Liver (tissue), 9 donors: ENCODE data around the gene CROT. TPM values are rescaled to one million over a fixed set of nuclear protein-coding genes. Genes with fewer than 3 reads are reported as not detected.
A peak's percentile ranks its signal among the peaks of the same experiment; 100 is the strongest.

ENCODE experiments used
- DNase-seq: peaks from one replicate; pipeline ENCODE4 v3.0.0-alpha.2; 2017; ENCODE audit warnings: low spot score
- H3K27ac ChIP-seq, 2 donors: one replicate each; pipeline ENCODE4 v1.7.0; 2013; ENCODE audit warnings: inconsistent platforms in 2 of 2, low read length in 2 of 2, control low read depth in 1 of 2, low read depth in 1 of 2, mild to moderate bottlenecking in 1 of 2
- H3K27me3 ChIP-seq, 4 donors: one replicate each; pipeline versions ENCODE4 v1.6.1 to v1.7.0; 2013; ENCODE audit warnings: low read length in 3 of 4, inconsistent platforms in 1 of 4, mild to moderate bottlenecking in 1 of 4, moderate library complexity in 1 of 4; ENCODE audit not compliant: control insufficient read depth in 4 of 4, insufficient read depth in 4 of 4
- H3K36me3 ChIP-seq, 4 donors: one replicate each; pipeline versions ENCODE4 v1.6.1 to v1.7.0; 2013; ENCODE audit warnings: low read length in 3 of 4, mild to moderate bottlenecking in 3 of 4, low read depth in 1 of 4, moderate library complexity in 1 of 4; ENCODE audit not compliant: control insufficient read depth in 4 of 4, insufficient read depth in 3 of 4
- H3K4me1 ChIP-seq, 4 donors: one replicate each; pipeline versions ENCODE4 v1.6.1 to v1.7.0; 2013; ENCODE audit warnings: low read length in 3 of 4, mild to moderate bottlenecking in 3 of 4, moderate library complexity in 1 of 4; ENCODE audit not compliant: control insufficient read depth in 4 of 4, insufficient read depth in 4 of 4
- H3K4me3 ChIP-seq, 3 donors: one replicate each; pipeline versions ENCODE4 v1.6.1 to v1.7.0; 2013; ENCODE audit warnings: low read length in 3 of 3, control low read depth in 1 of 3, low read depth in 1 of 3, mild to moderate bottlenecking in 1 of 3
- H3K9ac ChIP-seq, 2 donors: one replicate each; pipeline ENCODE4 v1.7.0; 2013; ENCODE audit warnings: low read length in 2 of 2, mild to moderate bottlenecking in 2 of 2, moderate library complexity in 2 of 2, control low read depth in 1 of 2, low read depth in 1 of 2
- H3K9me3 ChIP-seq, 4 donors: one replicate each; pipeline versions ENCODE4 v1.6.1 to v1.7.0; 2013; ENCODE audit warnings: low read length in 3 of 4; ENCODE audit not compliant: control insufficient read depth in 4 of 4
- GABPA ChIP-seq, 2 donors: IDR thresholded peaks in 1 of 2; conservative IDR thresholded peaks in 1 of 2; 2 replicates each; pipeline ENCODE4 v1.6.1; 2016; ENCODE audit warnings: antibody characterized with exemption in 2 of 2, mild to moderate bottlenecking in 1 of 2, moderate library complexity in 1 of 2
- HNF4A ChIP-seq, 2 donors: conservative IDR thresholded peaks; 2 replicates each; pipeline ENCODE4 v1.6.1; 2016; ENCODE audit warnings: antibody characterized with exemption in 2 of 2, mild to moderate bottlenecking in 2 of 2
- JUND ChIP-seq, 2 donors: IDR thresholded peaks; 2 replicates each; pipeline ENCODE4 v1.6.1; 2016; ENCODE audit warnings: antibody characterized with exemption in 2 of 2
- NR2F2 ChIP-seq: IDR thresholded peaks from 2 replicates; pipeline ENCODE4 v1.6.1; 2016; ENCODE audit warnings: antibody characterized with exemption
- RAD21 ChIP-seq, 2 donors: IDR thresholded peaks; 2 replicates each; pipeline ENCODE4 v1.6.1; 2016; ENCODE audit warnings: antibody characterized with exemption in 2 of 2, mild to moderate bottlenecking in 2 of 2
- RXRA ChIP-seq, 2 donors: IDR thresholded peaks; 2 replicates each; pipeline ENCODE4 v1.6.1; 2017 to 2018; ENCODE audit warnings: antibody characterized with exemption in 2 of 2, mild to moderate bottlenecking in 1 of 2
- TAF1 ChIP-seq: conservative IDR thresholded peaks from 2 replicates; pipeline ENCODE4 v1.6.1; 2016; ENCODE audit warnings: antibody characterized with exemption, mild to moderate bottlenecking
- WGBS: extraction: QIAGEN DNeasy Blood & Tissue Kit; methylation state at CpG from one replicate; pipeline ENCODE4 v1.1.7; 2013; 5-methylcytosine and 5-hydroxymethylcytosine counted together
- polyA plus RNA-seq, 2 donors: library from polyadenylated mRNA; stranded (reverse) in 1 of 2; unstranded in 1 of 2; fragments of 200-250 nt in 1 of 2; fragments of >200 nt in 1 of 2; fragmentation: Nextera tagmentation in 1 of 2; extraction: Ambion mirVana in 1 of 2; gene quantifications; one replicate each; pipeline versions ENCODE4 v1.2.1 to v1.2.3, GENCODE V29; 2013 to 2015
- total RNA-seq, 2 donors: library from RNA; depleted of rRNA; stranded (reverse); fragments of >200 nt; gene quantifications; one replicate each; pipeline ENCODE4 v1.2.3, GENCODE V29; 2014
- TF ChIP-seq, protein P1 (sequence below): IDR thresholded peaks from 2 replicates; pipeline ENCODE4 v1.6.1; 2016; ENCODE audit warnings: antibody characterized with exemption, mild to moderate bottlenecking
- TF ChIP-seq, protein P2 (sequence below): IDR thresholded peaks from 2 replicates; pipeline ENCODE4 v1.6.1; 2016; ENCODE audit warnings: antibody characterized with exemption
- TF ChIP-seq, protein P3 (sequence below): fragments of 150-350 bp; IDR thresholded peaks from 2 replicates; pipeline ENCODE4 v1.5.1; 2017; ENCODE audit warnings: improper control_type of control experiment, low read depth, low read length; ENCODE audit not compliant: missing input control
- TF ChIP-seq, protein P4 (sequence below): IDR thresholded peaks from 2 replicates; pipeline ENCODE4 v1.6.1; 2016; ENCODE audit warnings: antibody characterized with exemption
- TF ChIP-seq, protein P5 (sequence below): IDR thresholded peaks from 2 replicates; pipeline ENCODE4 v1.6.1; 2016; ENCODE audit warnings: antibody characterized with exemption
- donor health status: healthy.
- donor health status: healthy.
- donor health status: healthy.
- donor health status: healthy.
- donor health status: healthy.

Gene CROT
- total and polyA plus RNA-seq, 4 donors = 10.6 to 45.1 (median 32.9) TPM

DNA sequence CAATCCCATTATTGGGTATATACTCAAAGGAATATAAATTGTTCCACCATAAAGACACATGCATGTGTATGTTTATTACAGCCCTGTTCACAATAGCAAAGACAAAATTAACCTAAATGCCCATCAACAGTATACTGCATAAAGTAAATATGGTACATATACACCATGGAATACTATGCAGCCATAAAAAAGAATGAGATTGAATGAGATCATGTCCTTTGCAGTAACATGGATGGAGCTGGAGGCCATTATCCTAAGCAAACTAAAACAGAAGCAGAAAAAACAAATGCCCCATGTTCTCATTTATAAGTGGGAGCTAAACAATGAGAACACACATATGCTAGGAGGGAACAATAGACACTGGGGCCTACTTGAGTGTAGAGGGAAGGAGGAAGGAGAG lies 44.7 kb upstream of the CROT start:
- Histone ChIP-seq H3K4me3 (no peak overlapping the region), H3K9me3 (peaks cover 0 to 6% (median 2%) of the 10 kb centered on the region in 4 donors), H3K27me3 (no peaks in the 10 kb centered on the region), H3K27ac (no peak overlapping the region), H3K9ac (no peak overlapping the region), H3K36me3 (no peaks in the 10 kb centered on the region), H3K4me1 (no peaks in the 10 kb centered on the region)
- no peak for DNase-seq
- no peak for TF ChIP-seq HNF4A (conservative IDR thresholded peaks at IDR 0.05)
- TF ChIP-seq, protein P1, sequence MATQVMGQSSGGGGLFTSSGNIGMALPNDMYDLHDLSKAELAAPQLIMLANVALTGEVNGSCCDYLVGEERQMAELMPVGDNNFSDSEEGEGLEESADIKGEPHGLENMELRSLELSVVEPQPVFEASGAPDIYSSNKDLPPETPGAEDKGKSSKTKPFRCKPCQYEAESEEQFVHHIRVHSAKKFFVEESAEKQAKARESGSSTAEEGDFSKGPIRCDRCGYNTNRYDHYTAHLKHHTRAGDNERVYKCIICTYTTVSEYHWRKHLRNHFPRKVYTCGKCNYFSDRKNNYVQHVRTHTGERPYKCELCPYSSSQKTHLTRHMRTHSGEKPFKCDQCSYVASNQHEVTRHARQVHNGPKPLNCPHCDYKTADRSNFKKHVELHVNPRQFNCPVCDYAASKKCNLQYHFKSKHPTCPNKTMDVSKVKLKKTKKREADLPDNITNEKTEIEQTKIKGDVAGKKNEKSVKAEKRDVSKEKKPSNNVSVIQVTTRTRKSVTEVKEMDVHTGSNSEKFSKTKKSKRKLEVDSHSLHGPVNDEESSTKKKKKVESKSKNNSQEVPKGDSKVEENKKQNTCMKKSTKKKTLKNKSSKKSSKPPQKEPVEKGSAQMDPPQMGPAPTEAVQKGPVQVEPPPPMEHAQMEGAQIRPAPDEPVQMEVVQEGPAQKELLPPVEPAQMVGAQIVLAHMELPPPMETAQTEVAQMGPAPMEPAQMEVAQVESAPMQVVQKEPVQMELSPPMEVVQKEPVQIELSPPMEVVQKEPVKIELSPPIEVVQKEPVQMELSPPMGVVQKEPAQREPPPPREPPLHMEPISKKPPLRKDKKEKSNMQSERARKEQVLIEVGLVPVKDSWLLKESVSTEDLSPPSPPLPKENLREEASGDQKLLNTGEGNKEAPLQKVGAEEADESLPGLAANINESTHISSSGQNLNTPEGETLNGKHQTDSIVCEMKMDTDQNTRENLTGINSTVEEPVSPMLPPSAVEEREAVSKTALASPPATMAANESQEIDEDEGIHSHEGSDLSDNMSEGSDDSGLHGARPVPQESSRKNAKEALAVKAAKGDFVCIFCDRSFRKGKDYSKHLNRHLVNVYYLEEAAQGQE = no peak
- TF ChIP-seq RXRA (IDR thresholded peaks at IDR 0.05) = no peak
- TF ChIP-seq, protein P2, sequence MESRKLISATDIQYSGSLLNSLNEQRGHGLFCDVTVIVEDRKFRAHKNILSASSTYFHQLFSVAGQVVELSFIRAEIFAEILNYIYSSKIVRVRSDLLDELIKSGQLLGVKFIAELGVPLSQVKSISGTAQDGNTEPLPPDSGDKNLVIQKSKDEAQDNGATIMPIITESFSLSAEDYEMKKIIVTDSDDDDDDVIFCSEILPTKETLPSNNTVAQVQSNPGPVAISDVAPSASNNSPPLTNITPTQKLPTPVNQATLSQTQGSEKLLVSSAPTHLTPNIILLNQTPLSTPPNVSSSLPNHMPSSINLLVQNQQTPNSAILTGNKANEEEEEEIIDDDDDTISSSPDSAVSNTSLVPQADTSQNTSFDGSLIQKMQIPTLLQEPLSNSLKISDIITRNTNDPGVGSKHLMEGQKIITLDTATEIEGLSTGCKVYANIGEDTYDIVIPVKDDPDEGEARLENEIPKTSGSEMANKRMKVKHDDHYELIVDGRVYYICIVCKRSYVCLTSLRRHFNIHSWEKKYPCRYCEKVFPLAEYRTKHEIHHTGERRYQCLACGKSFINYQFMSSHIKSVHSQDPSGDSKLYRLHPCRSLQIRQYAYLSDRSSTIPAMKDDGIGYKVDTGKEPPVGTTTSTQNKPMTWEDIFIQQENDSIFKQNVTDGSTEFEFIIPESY = no peak
- TF ChIP-seq, protein P3, sequence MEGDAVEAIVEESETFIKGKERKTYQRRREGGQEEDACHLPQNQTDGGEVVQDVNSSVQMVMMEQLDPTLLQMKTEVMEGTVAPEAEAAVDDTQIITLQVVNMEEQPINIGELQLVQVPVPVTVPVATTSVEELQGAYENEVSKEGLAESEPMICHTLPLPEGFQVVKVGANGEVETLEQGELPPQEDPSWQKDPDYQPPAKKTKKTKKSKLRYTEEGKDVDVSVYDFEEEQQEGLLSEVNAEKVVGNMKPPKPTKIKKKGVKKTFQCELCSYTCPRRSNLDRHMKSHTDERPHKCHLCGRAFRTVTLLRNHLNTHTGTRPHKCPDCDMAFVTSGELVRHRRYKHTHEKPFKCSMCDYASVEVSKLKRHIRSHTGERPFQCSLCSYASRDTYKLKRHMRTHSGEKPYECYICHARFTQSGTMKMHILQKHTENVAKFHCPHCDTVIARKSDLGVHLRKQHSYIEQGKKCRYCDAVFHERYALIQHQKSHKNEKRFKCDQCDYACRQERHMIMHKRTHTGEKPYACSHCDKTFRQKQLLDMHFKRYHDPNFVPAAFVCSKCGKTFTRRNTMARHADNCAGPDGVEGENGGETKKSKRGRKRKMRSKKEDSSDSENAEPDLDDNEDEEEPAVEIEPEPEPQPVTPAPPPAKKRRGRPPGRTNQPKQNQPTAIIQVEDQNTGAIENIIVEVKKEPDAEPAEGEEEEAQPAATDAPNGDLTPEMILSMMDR = no peak
- TF ChIP-seq, protein P4, sequence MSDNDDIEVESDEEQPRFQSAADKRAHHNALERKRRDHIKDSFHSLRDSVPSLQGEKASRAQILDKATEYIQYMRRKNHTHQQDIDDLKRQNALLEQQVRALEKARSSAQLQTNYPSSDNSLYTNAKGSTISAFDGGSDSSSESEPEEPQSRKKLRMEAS = no peak
- no peak for TF ChIP-seq RAD21 (IDR thresholded peaks at IDR 0.05)
- TF ChIP-seq, protein P5, sequence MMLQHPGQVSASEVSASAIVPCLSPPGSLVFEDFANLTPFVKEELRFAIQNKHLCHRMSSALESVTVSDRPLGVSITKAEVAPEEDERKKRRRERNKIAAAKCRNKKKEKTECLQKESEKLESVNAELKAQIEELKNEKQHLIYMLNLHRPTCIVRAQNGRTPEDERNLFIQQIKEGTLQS = no peak
- no peak for TF ChIP-seq NR2F2
- no peak for TF ChIP-seq JUND (IDR thresholded peaks at IDR 0.05)
- TF ChIP-seq GABPA (IDR thresholded peaks at IDR 0.05 in 1 of 2, conservative IDR thresholded peaks at IDR 0.05 in 1 of 2) = no peak

DNA sequence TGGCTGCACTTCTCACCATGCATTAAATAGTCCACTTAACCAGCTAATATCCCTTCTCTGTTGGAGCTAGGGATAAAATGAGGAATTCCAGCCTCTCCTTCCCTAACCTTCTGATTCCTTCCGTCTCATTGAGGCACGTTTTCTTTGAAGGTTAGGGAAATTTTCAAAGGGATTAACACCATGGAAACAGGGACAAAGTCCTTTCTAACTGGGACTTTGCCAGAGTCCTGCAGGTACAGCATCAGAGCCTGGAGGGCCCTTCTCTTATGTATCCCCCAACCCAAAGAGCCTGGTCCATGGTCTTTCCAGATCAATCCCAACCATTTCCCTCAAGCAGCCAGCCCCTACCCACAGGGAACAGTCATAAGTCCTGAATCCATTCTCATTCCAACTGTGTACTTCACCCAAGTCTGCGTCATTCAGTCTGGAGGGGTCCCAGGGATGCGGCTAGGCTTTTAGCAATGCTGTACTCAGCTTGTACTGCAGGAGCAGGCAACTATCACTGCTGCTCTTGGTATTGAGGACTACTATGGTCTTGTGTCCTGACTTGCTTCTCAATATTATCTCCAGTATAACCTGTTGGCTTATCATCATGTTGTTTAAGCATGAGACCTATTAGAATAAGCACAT lies 34.6 kb upstream of the CROT start:
- Histone ChIP-seq H3K36me3 (no peaks in the 10 kb centered on the region), H3K27ac (no peak overlapping the region), H3K4me1 (peaks cover 0 to 6% (median 2%) of the 10 kb centered on the region in 4 donors), H3K9me3 (no peaks in the 10 kb centered on the region), H3K9ac (peak overlapping the region in 1 of 2 donors; percentile 25), H3K27me3 (no peaks in the 10 kb centered on the region), H3K4me3 (no peak overlapping the region)
- no peak for DNase-seq
- 61% methylated on average over 4 of the region's 4 CpGs for WGBS
- no peak for TF ChIP-seq TAF1
- no peak for TF ChIP-seq NR2F2
- TF ChIP-seq, protein P2 = no peak
- peak; percentile 48 to 65 for TF ChIP-seq HNF4A (conservative IDR thresholded peaks at IDR 0.05)
